CD1c-positive myeloid dendritic cell (primary cell): Measurements from ENCODE around the gene ATXN1.
"Not testable (repeated sequence)": the region's sequence is repeated elsewhere in the genome, so short reads cannot be mapped to it uniquely, and the experiment has no call there.

Experiments used
- DNase-seq: peaks from one replicate; pipeline ENCODE4 v3.0.0-alpha.2; 2016; ENCODE audit errors: extremely low spot score

The ATXN1 gene

DNA sequence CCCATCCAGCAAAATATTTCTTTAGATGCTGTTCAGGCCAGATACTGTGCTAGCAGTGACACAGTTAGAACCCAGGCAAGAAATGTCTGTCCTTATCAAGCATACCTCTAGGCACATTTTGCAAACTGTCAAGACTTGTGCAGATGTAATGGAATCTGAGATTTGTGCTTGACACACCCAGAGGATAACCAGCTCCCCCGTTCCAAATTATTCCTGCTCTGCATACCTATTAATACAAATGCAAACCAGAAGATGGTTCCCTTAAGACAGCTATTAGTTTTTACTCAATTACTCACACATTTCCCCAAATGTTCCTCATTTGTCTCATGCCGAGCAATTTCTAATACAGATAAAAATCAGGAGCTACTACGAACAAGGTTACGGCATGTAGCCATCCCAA, 40.4 kb downstream of the ATXN1 start:
- no peak for DNase-seq

DNA sequence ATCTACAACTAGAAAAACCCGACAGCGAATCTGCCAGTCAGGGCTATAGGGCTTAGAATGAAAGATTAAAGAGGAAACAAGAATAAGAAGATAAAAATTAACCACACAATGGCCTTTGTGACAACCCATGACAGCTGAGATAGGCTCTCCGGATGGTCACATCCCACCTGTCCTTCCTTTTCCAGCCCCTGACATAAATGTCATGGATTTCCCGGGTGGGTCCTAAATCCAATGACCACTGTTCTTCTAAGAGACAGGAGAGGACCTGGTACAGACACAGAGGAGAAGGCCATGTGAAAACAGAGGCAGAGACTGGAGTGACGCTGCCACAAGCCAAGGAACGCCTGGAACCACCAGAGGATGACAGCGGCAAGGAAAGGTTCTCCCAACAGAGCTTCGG, 41.8 kb downstream of the ATXN1 start:
- no peak for DNase-seq

DNA sequence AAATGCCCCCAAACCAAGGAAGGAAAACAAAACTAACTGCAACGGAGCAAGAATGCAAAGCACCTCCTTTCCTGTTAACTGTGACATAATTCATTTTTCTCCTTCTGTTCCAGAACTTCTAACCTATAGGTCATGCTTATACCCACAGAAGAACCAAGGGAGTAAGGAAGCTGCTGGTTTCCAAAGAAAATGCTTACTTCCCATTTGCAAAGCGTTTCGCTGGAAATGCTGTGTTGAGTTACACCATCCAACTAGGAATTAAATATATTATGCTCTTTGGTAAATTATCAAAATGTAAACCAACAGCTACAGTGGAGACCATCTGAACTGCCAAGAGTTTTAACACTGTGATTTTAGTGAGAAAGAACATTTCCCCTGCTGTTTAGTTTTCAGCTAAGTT, 42.9 kb downstream of the ATXN1 start:
- DNase-seq = peak; percentile 87

DNA sequence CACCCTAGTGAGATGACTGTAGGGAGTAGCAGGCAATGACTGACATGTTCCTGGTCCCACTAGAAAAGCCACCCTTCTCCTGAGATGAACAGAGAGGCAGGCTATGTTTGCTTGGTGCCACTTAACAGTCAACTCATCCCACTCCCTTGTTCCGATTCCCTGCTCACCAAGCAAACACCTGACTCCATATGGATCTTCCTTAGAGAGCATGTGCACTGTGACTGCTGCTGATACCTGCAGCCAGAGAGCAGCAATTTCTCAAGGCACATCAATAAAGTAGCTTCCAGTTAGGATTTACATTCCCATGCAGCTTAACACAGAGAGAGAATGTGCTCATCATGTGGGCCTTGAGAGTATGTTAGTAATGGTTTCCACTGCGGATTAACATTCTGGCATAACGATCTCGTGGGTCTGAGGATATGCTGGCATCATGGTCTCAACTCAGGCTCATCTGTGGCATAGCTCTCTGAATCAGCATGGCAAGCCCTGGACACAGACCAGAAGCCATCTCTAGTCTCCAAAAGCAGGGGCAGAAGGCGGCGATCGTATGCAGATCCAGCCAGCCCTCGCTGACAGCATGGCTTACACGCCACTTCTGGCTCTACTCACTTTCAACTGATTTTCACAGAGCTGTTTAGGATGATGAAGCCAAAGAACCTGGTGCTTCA, 43.9 kb downstream of the ATXN1 start:
- DNase-seq = no peak

DNA sequence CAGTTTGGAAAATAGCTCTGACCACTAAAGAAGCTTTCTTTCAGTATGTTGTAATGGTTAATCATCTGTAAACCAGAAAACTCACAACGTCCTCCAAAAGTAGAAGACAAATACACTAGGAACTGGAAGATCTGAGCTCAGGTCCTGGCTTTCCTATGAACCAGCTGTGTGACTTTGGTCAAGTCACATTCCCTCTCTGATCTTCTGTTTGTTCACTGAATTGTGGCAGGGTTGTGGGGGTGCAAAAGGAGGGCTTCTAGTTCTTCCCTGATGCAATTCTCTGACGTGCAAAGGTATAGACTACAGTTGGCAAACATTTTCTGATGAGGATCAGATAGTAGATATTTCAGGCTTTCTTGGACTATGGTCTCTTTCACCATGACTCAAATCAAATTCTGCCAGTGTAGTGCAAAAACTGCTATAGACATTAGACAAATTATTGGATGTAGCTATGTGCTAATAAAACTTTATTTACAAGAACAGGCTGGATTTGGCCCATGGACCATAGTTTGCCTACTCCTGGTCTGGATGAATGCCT, 44.9 kb downstream of the ATXN1 start:
- DNase-seq = peak; percentile 59

DNA sequence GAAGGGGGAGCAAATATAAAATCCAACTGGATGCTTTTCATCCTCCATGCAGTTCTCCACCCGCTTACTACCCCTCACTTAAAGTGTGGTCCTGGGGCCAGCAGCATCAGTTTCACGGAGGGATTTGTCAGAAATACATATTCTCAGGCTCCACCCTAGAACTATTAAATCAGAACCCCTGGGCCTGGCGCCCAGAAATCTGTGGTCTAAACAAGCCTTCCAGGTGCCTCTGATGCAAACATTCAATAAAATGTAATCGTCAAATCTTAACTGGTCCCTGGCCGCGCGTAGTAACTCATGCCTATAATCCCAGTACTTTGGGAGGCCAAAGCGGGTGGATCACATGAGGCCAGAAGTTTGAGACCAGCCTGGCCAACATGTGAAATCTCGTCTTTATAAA, 47.7 kb downstream of the ATXN1 start:
- no peak for DNase-seq

DNA sequence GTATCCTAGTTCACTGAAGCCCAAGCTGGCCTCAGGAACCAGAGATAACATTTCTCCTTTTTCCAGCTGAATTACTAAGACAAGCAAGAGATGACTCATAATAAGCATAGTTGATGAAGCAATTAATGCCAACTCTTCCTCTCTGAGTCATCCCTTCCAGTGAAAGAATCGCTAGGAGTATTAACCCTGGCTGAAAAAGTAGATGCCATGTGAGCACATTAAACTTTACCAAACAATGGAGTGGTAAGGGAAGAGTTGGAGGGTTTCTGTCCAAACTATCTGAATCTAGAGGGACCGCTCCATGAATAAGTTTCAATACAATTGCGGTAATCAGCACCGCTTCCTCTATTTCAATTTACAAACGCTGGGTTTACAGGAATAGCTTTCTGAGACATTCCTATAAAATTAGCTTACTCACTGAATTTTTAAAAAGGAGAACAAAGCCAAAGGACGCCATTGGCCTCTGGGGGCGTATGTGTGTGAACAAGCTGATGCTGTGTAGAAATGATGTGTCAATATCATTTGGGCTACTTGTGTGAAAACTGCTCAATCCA, 48.3 kb downstream of the ATXN1 start:
- peak; percentile 96 for DNase-seq

DNA sequence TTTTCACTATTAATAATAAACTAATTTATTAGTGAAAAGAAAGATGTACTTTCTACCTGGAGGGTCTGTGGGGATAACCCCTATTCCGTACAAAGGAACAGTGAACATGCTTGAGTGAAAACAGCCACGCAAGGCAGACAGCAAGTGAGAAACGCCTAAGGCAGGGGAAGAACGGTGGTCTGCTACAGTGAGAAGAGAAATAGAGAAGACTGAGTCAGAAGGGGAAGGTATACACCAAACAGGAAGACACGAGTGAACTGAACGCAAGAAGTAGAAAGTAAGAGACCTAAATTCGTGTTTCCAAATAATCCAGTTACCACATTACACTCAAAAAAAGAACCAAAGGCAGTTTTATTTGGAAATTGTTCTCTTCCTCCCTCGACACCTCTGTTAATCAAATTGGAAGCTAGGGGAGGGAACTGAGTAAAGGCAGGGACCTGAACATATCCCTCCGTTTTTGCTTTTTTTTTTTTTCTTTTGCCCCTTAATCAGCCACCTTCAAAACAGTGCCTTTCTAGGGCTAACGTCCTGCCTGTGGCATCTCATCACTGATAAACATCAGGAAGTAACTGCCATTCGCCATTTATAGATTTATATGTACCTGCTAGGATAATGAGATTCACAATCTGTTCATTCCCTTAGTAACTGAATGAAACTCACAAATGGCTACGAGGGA, 48.9 kb downstream of the ATXN1 start:
- DNase-seq = peak; percentile 85

DNA sequence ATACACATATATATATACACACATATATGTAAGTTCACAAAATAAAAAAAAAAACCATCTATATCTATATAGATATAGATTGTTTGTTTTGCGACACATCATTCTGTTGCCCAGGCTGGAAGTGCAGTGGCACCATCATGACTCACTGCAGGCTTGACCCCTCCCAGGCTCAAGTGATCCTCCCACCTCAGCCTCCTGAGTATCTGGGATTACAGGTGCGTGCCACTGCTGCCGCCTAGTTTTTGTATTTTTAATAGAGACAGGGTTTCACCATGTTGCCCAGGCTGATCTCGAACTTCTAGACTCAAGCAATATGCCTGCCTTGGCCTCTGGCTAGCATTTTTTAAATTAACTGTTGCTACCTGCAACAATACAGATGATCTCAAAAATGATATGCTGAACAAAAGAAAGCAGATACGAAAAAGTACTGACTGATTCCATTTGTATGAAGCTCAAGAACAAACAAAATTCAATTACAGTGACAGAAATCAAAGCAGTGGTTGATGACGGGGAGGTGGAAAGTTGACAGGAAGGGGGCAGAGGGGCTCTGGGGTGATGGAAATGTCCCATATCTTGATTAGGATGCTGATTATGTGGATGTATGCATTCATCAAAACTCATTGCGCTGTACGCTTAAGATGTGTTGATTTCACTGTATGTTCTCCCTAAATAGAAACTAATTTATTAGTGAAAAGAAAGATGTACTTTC, 49.6 kb downstream of the ATXN1 start:
- DNase-seq = peak; percentile 71

DNA sequence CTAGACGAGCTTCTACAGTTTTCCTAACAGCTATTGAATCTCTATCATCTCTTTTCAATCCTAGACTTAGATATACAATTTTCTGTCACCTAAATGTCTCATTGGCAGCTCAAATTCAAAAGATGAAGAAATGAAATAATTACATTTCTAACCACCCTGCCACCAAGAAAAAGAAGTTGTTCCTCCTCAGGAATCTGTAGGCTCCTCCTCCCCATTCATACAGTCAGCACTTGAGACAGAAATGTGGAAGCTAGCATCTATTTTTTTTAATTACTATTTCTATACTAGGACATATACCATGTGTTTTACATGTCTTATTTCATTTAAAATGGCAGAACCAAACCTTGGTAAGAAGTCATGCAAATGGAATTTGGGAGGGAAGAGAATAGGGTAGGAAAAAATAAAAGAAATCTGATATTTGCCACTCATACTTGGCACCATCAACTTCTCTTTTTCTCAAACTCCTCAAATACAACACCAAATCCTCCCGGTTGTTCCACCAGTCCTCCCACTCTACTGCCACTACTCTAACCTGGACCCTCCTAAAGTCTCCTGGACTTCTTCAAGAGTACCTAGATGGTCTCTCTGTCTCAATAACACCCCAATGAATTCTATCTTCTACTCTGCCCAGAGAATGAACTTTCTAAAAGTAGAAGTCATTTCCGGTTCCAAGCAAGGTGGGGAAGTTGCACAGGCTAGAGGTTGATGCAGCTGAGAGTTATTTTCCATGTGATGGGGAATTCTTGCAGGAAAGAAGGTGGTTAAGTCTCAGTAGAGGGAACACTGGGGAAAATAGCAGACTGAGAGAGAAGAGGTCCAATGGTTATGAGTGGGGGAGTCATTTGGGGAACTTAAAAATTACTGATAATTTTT, 54.1 kb downstream of the ATXN1 start:
- peak; percentile 70 for DNase-seq

DNA sequence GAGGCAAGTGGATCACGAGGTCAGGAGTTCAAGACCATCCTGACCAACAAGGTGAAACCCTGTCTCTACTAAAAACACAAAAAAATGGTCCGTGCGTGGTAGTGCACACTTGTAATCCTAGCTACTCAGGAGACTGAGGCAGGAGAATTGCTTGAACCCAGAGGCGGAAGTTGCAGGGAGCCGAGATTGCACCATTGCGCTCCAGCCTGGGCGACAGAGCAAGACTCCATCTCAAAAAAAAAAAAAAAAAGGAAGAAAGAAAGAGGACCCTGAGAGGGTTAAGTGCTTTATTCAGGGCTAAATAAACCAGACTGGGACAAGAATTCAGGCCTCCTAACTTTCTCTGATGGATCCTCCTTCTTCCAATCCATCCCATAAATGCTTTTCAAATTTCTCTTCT, 54.8 kb downstream of the ATXN1 start:
- DNase-seq = peak; percentile 56

DNA sequence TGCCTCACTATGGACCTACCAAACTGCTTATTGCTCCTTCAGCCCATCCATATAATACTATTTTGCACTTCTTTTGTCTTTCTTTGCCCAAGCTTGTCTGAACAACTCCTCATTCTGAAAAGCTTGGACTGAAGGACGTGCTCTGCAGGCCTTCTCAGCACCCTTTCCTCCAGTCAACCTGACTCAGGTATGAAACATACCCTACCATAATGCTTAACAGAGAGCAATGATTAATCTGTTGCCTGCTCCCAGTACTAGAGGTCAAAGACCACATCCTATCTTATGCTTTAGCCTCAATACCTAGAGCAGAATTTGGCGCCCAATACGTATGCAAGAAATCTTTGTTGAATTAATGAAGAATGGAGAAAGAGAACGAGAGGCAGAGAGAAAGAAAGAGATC, 55.2 kb downstream of the ATXN1 start:
- no peak for DNase-seq

DNA sequence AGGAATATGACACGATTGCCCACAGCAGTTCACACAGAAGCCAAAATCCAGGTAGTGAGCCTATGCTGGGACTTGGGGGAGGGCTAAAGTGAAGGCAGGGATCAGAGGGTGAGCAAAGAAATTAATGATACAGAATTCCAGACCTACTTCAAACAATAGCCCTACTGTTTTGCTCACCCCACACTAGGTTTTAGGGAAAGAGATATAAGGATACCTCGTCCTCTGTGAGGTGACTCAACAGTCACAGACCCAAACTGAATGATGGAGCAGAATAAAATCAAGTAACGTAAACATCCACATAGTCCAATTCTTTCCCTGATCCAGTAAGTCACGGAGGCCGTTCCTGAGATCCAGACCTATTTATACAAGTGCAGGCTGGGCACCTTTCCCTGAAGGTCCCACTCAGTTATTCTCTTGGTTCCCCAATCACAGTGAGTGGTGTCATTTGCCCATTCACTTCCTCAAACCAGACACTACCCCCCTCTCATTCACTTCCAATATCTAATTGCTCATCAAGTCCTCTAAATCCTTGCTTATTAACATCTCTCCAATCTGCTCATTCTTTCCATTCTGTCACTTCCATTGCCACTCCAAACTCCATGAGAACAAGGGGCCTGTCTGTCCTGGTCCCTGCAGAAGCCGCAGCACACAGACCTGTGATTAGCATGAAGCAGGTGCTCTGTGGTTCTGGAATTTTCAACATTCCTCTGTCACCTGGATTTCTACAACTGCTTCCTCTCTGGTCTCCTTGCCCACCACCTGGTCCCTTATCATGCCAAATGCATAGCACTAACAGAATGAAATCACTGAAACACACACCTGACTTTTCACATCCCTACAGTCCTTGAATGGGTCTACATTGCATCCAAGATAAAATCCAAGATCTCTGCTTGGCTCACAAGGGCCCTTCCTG, 55.9 kb downstream of the ATXN1 start:
- DNase-seq = peak; percentile 81

DNA sequence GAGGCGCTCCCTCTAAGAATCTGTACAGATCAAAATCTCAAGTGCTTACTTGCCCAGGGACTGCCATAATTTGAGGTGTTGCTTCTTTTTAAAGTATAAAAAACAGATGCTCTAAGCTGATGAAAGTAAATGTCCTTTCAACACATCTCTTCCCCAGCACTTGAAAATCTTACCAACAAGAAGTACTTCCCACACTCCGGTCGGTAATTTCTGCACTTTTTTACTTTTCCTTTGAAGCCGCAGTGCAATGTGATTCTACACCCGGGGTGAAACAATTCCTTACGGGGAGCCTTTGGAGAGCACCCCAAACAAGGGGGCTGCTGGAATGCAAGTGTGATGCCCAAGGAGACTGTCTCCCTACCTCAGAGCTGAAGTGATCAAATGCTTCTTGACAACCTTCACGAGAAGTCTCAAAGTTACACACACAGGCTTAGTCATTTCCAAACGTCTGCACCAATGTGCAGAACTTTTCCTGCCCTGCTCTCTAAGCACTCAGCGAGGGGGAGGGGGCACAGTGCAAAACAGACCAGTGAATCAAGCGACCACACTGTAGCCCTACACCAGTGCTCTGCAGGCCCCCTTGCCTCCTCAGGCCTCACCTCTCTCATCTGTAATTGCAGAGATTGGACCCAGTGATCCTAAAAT, 56.7 kb downstream of the ATXN1 start:
- peak; percentile 79 for DNase-seq

DNA sequence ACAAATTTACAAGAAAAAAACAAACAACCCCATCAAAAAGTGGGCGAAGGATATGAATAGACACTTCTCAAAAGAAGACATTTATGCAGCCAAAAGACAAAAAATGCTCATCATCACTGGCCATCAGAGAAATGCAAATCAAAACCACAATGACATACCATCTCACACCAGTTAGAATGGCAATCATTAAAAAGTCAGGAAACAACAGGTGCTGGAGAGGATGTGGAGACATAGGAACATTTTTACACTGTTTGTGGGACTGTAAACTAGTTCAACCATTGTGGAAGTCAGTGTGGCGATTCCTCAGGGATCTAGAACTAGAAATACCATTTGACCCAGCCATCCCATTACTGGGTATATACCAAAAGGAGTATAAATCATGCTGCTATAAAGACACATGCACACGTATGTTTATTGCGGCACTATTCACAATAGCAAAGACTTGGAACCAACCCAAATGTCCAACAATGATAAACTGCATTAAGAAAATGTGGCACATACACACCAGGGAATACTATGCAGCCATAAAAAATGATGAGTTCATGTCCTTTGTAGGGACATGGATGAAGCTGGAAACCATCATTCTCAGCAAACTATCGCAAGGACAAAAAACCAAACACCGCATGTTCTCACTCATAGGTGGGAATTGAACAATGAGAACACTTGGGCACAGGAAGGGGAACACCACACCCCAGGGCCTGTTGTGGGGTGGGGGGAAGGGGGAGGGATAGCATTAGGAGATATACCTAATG, 58.5 kb downstream of the ATXN1 start:
- not testable (repeated sequence) for DNase-seq

DNA sequence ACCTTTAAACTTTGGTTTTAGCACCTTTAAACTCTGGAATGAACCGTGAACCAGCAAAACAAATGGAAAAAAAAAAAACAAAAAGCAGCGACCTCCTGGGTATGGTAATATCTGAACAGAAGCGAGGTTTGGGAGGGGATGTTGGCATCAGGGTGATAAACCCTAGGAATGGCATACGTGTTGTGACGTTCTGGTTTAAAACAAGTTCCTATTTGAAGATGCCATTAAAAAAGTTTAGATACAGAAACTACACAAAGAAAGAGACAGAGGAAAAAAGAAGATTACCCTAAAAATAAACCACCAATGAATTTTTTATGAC, 60.4 kb downstream of the ATXN1 start:
- DNase-seq = peak; percentile 18

DNA sequence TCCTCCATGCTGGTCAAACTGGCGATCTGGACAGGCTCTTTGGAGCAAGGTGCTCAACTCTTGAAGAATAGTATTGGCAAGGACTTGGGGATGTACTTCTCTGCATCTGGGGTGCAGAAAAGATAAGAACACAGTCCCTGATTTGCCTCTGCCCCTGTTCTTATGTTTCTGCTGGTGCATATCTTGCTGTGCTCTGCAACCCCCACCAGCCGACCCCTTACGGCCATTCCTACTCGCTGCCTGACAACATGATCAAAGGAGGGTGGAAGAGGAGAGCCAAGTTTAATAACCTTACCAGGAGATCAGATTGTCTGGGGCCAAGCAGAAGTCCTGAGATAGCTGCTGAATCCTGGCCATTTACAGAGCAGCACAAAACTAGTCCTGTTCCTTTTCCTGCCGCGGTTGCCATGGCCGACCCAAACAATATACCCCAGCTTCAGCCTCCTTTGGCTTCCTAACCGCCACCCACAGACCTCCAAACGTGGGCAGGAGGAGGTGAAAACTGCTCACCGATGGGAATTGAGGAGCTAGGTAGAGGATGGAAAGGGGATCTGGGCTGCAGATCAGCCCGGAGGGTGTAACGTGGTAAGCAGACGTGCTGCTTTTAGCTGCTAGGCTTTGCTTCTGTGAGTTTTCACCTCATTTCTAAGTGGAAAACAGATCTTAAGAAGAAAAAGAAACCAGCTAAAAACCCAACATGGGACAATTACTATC, 60.9 kb downstream of the ATXN1 start:
- peak; percentile 72 for DNase-seq

DNA sequence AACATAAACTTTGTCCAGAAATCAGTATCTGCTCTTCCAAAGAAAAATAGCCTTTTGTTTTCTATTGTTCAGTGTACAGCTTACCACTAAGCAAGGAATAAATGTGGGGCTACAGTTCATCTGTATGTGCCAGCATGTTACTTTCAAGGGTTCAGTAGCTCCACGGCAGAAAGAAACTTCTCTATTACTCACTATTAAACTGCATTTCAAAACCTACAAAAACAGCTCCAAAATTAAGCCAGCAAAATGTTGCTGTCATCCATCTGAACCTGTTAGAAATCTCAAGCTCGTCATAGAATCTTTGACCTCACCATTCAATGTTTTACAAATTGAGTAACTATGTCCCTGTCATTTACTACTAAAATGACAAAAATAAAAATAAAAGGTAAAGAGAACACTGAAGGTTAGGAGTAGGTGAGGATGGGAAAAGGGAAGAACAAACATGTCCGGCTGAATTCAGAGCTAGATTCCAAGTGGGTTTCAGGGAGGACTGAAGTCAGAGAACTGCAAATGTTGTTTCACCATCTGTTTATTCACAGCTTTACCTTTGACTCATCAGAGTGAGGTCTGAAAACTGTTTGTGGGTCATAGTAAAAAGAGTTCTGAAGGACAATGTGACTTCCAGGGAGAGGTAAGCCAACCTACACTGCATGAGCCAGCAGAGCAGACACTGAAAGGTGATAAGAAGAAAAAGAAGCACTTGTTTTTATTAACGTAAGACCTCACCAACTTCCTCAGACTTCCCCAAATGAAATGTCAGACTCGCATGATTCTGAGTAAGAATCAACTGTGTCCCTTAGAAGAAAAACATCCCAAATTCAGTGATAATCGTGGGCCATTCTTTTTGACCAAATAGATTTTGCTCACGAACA, 62.0 kb downstream of the ATXN1 start:
- peak; percentile 79 for DNase-seq
